ENCODE data around the gene PRR23E.

The PRR23E gene

GRCh38 chr3:127174284-127174683 is 18.6 kb upstream of the PRR23E start:
- no peak for TF ChIP-seq CTCF (IDR thresholded peaks at IDR 0.05; ENCODE audit: low read depth, low read length, missing control alignments)
- no peak overlapping the region for H3K4me3 ChIP-seq (ENCODE audit: low read depth, low read length)
- no peak for DNase-seq (ENCODE audit: low read depth)
- in situ Hi-C loops (cut with HindIII; ENCODE audit: low sequenced_read_pairs) = no loop called here

- in situ Hi-C loops (cut with HindIII; ENCODE audit: low sequenced_read_pairs) = no loop called here
- no peak for DNase-seq (ENCODE audit: low read depth)
- no peak for TF ChIP-seq CTCF (IDR thresholded peaks at IDR 0.05; ENCODE audit: low read depth, low read length, missing control alignments)
- no peak overlapping the region for H3K4me3 ChIP-seq (ENCODE audit: low read depth, low read length)
Measured at GRCh38 chr3:127174715-127175140, 18.2 kb upstream of the PRR23E start.

- in situ Hi-C loops (cut with HindIII; ENCODE audit: low sequenced_read_pairs) = no loop called here
- H3K4me3 ChIP-seq (ENCODE audit: low read depth, low read length) = no peak overlapping the region
- no peak for DNase-seq (ENCODE audit: low read depth)
- TF ChIP-seq CTCF (IDR thresholded peaks at IDR 0.05; ENCODE audit: low read depth, low read length, missing control alignments) = no peak
Measured at GRCh38 chr3:127175272-127175671, 17.7 kb upstream of the PRR23E start.

- no peak for TF ChIP-seq CTCF (IDR thresholded peaks at IDR 0.05; ENCODE audit: low read depth, low read length, missing control alignments)
- DNase-seq (ENCODE audit: low read depth) = no peak
- in situ Hi-C loops (cut with HindIII; ENCODE audit: low sequenced_read_pairs) = no loop called here
- H3K4me3 ChIP-seq (ENCODE audit: low read depth, low read length) = no peak overlapping the region
Measured at GRCh38 chr3:127177226-127177625, 15.7 kb upstream of the PRR23E start.

GRCh38 chr3:127180859-127181258 is 12.1 kb upstream of the PRR23E start:
- TF ChIP-seq CTCF (IDR thresholded peaks at IDR 0.05; ENCODE audit: low read depth, low read length, missing control alignments) = no peak
- DNase-seq (ENCODE audit: low read depth) = no peak
- H3K4me3 ChIP-seq (ENCODE audit: low read depth, low read length) = no peak overlapping the region
- in situ Hi-C loops (cut with HindIII; ENCODE audit: low sequenced_read_pairs) = no loop called here

- in situ Hi-C loops (cut with HindIII; ENCODE audit: low sequenced_read_pairs) = no loop called here
- DNase-seq (ENCODE audit: low read depth) = no peak
- TF ChIP-seq CTCF (IDR thresholded peaks at IDR 0.05; ENCODE audit: low read depth, low read length, missing control alignments) = no peak
- no peak overlapping the region for H3K4me3 ChIP-seq (ENCODE audit: low read depth, low read length)
Measured at GRCh38 chr3:127182431-127182830, 10.5 kb upstream of the PRR23E start.
